Motor neuron (in vitro differentiated cells): ENCODE data around the gene C1R. TPM values are rescaled to one million over a fixed set of nuclear protein-coding genes. Genes with fewer than 3 reads are reported as not detected.
A peak's percentile ranks its signal among the peaks of the same experiment; 100 is the strongest.
"Not testable (repeated sequence)": the region's sequence is repeated elsewhere in the genome, so short reads cannot be mapped to it uniquely, and the experiment has no call there.

Experiments used
- ATAC-seq, 8 experiments: fragments of 200-7000 bp; cut with Tn5 transposase; replicated peaks in 6 of 8; 2 replicates each; pipeline ENCODE4 v1.8.0; 2021; ENCODE audit warnings: mild to moderate bottlenecking in 8 of 8, moderate library complexity in 8 of 8
- H3K27ac ChIP-seq, 2 donors: fragments of 250-450 bp; sonication (Bioruptor Pico); 2 replicates each; pipeline ENCODE4 v1.9.0; 2021; ENCODE audit warnings: antibody characterized with exemption in 2 of 2, mild to moderate bottlenecking in 2 of 2, moderate library complexity in 1 of 2
- H3K4me1 ChIP-seq, 2 donors: fragments of 250-450 bp; sonication (Bioruptor Pico); replicated peaks in 1 of 2; 2 replicates each; pipeline ENCODE4 v1.6.1; 2021; ENCODE audit warnings: antibody characterized with exemption in 2 of 2, mild to moderate bottlenecking in 2 of 2, moderate library complexity in 1 of 2
- H3K4me3 ChIP-seq, 5 donors: fragments of 250-450 bp; sonication (Bioruptor Pico); 2 replicates each; pipeline ENCODE4 v1.9.0; 2021; ENCODE audit warnings: antibody characterized with exemption in 5 of 5, mild to moderate bottlenecking in 5 of 5, moderate library complexity in 4 of 5
- WGBS, 10 experiments: fragments of 450-650 bp; shearing (Covaris generic); methylation state at CpG; one replicate each; pipeline ENCODE4 v1.0.0; 2022; 5-methylcytosine and 5-hydroxymethylcytosine counted together
- in situ Hi-C, 9 experiments: fragments of 400-800 bp; cut with MboI; loops; one replicate each; pipeline ENCODE4 v1.15.0; 2021; ENCODE audit warnings: low sequenced_read_pairs in 9 of 9, low pct_unique_long_range_greater_than_20kb in 2 of 9; ENCODE audit not compliant: unreplicated experiment in 9 of 9
- total RNA-seq, 8 experiments: library from RNA; unstranded; fragments of 300-600 nt; gene quantifications; 2 replicates each; pipeline versions ENCODE4 v1.2.3 to v1.2.4, GENCODE V29; 2022

C1R gene
- total RNA-seq, 8 experiments from 2014 or later, result 0.79 to 747 (median 6.4) TPM

- in situ Hi-C loops, result no loop called here
- Histone ChIP-seq H3K4me1 (no peaks in the 10 kb centered on the region), H3K4me3 (no peak overlapping the region), H3K27ac (no peak overlapping the region)
- 60 to 100% (median 90%) methylated on average over 1 to 8 of the region's 9 CpGs; no CpG with 5 or more reads in 2 of the 10 experiments for WGBS, 10 experiments
- no peak for ATAC-seq
Observed at GRCh38 chr12:7058850-7059395, 33.3 kb downstream of the C1R start.

DNA sequence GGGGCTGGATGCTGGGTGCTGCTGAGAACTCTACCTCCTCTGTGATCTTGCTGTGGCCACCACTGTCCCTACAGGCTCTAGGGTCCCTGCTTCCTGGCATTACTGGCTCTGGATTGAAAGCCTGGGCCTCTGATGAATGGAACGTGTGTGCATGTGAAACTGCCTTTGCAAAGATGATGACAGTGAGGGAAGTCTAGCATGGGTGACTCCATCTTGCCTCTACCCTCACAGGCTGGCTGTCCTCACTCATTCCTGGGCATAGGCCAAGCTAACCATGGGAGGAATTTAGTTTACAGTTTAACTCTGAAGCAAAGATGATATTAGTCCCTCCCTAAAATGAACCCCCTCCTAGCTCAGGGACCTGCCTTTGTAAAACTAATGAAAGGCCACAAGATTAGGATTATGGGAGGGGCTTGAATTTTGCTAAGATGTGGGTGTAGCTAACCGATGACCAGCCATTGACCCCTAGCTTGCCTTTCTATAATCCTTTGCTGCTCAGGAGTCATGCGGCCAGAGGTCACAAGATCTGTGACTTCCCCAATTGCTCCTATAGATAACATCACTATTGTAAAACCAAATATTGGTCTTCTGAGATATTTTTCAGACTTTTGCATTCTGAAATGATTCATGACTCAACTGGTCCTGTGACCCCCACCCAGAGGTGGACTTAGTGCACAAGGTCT, 33.9 kb downstream of the C1R start:
- peak in 2 of 8 experiments; percentile 9 to 54 for ATAC-seq
- Histone ChIP-seq H3K4me3 (no peak overlapping the region), H3K27ac (no peak overlapping the region), H3K4me1 (no peaks in the 10 kb centered on the region)
- WGBS, 10 experiments, result 17 to 81% (median 80%) methylated on average over 1 to 3 of the region's 3 CpGs; no CpG with 5 or more reads in 6 of the 10 experiments
- in situ Hi-C loops, result no loop called here

DNA sequence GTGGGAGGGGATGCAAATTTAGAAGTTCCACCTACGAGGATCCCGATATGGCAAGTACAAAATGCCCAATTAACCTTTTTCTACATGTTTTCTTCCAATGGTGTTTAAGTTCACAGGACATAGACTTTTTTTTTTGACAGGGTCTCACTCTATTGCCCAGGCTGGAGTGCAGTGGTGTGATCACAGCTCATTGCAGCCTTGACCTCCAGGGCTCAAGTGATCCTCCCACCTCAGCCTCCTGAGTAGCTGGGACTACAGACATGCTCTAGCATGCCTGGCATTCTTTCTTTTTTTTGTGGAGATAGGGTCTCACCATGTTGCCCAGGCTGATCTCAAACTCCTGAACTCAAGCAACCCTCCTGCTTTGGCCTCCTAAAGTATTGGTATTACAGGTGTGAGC, 36.5 kb downstream of the C1R start:
- in situ Hi-C loops, H3K4me1 ChIP-seq, H3K4me3 ChIP-seq, H3K27ac ChIP-seq, ATAC-seq: not testable (repeated sequence)
- whole genome bisulfite sequencing, 10 experiments, result 67 to 100% (median 96%) methylated on average over 1 to 2 of the region's 2 CpGs; no CpG with 5 or more reads in 4 of the 10 experiments

GRCh38 chr12:7054925-7055324, 37.3 kb downstream of the C1R start:
- Histone ChIP-seq H3K27ac (no peak overlapping the region), H3K4me3 (no peak overlapping the region), H3K4me1 (no peaks in the 10 kb centered on the region)
- ATAC-seq, result no peak
- 0 to 100% (median 68%) methylated on average over 1 to 3 of the region's 4 CpGs; no CpG with 5 or more reads in 1 of the 10 experiments for WGBS, 10 experiments
- in situ Hi-C loops, result no loop called here

DNA sequence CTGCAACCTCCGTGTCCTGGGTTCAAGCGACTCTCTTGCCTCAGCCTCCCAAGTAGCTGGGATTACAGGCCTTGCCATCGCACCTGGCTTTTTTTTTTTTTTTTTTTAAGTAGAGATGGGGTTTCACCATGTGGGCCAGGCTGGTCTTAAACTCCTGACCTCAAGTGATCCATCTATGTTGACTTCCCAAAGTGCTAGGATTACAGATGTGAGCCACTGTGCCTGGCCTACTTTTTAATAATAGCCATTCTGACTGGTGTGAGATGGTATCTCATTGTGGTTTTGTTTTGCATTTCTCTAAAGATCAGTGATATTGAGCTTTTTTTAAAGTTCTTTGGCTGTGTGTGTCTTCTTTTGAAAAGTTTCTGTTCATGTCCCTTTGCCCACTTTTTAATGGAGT, 42.3 kb downstream of the C1R start:
- H3K4me1 ChIP-seq, H3K4me3 ChIP-seq, in situ Hi-C loops, H3K27ac ChIP-seq: not testable (repeated sequence)
- WGBS, 10 experiments, result 20 to 100% (median 100%) methylated on average over 1 to 2 of the region's 3 CpGs; no CpG with 5 or more reads in 3 of the 10 experiments
- ATAC-seq, result peak in 1 of 8 experiments; percentile 52

DNA sequence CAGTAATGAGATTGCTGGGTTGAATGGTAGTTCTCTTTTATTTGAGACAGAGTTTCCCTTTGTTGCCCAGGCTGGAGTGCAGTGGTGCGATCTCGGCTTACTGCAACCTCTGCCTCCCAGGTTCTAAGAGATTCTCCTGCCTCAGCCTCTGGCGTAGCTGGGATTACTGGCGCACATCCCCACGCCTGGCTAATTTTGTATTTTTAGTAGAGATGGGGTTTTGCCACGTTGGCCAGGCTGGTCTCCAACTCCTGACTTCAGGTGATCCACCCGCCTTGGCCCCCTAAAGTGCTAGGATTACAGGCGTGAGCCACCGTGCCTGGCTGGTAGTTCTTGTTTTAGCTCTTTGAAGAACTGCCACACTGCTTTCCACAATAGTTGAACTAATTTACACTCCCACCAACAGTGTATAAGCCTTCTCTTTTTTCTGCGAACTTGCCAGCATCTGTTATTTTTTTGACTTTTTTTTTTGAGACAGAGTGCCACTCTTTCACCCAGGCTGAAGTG, 42.7 kb downstream of the C1R start:
- H3K27ac ChIP-seq, ATAC-seq, H3K4me1 ChIP-seq, H3K4me3 ChIP-seq, in situ Hi-C loops: not testable (repeated sequence)
- WGBS, 10 experiments, result 71 to 92% (median 88%) methylated on average over 1 to 10 of the region's 10 CpGs; no CpG with 5 or more reads in 1 of the 10 experiments

GRCh38 chr12:7047306-7047705, 44.9 kb downstream of the C1R start:
- 61 to 100% (median 82%) methylated on average over 1 to 4 of the region's 5 CpGs; no CpG with 5 or more reads in 2 of the 10 experiments for WGBS, 10 experiments
- H3K4me3 ChIP-seq, result no peak overlapping the region
- H3K4me1 ChIP-seq, result no peaks in the 10 kb centered on the region
- H3K27ac ChIP-seq, result no peak overlapping the region
- ATAC-seq, result no peak
- in situ Hi-C loops, result no loop called here

- in situ Hi-C loops, result no loop called here
- WGBS, 10 experiments, result 50 to 100% (median 78%) methylated on average over 1 to 4 of the region's 5 CpGs
- H3K27ac ChIP-seq, result no peak overlapping the region
- H3K4me1 ChIP-seq, result no peaks in the 10 kb centered on the region
- H3K4me3 ChIP-seq, result no peak overlapping the region
- ATAC-seq, result peak in 1 of 8 experiments; percentile 20
Observed at GRCh38 chr12:7046383-7047105, 45.7 kb downstream of the C1R start.

DNA sequence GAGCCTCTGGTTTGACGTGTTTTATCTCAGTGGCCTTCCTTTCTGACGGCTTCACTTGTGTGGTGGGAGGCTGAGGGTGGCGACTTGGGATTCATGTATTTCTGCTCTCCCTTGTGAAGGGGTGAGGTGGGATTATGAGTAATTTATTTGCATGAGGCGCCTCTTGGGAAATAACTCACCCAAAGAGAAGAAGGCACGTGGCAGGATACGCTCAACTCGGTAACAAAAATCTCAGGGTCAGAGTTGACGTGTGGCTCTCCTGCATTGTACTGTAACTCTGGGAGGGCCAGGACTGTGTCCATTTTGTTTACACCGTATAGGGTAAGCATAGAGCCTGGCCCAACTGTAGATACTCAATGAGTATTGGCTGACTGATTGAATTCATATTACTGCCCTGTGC, 46.3 kb downstream of the C1R start:
- in situ Hi-C loops, result no loop called here
- Histone ChIP-seq H3K4me3 (no peak overlapping the region), H3K4me1 (no peaks in the 10 kb centered on the region), H3K27ac (no peak overlapping the region)
- 70 to 94% (median 89%) methylated on average over 1 to 8 of the region's 9 CpGs; no CpG with 5 or more reads in 1 of the 10 experiments for WGBS, 10 experiments
- no peak for ATAC-seq

- WGBS, 10 experiments, result 0 to 87% (median 49%) methylated on average over 1 to 6 of the region's 6 CpGs
- H3K4me3 ChIP-seq, result no peak overlapping the region
- no peaks in the 10 kb centered on the region for H3K4me1 ChIP-seq
- peak in 3 of 8 experiments; percentile 72 to 90 (median 79) for ATAC-seq
- in situ Hi-C loops, result no loop called here
- no peak overlapping the region for H3K27ac ChIP-seq
Observed at GRCh38 chr12:7042842-7043241, 49.4 kb downstream of the C1R start.

GRCh38 chr12:7039403-7039802, 52.8 kb downstream of the C1R start:
- in situ Hi-C loops, result no loop called here
- no peak overlapping the region for H3K27ac ChIP-seq
- H3K4me1 ChIP-seq, result no peaks in the 10 kb centered on the region
- peak in 1 of 8 experiments; percentile 22 for ATAC-seq
- 37 to 94% (median 84%) methylated on average over 1 to 9 of the region's 10 CpGs for WGBS, 10 experiments
- no peak overlapping the region for H3K4me3 ChIP-seq

DNA sequence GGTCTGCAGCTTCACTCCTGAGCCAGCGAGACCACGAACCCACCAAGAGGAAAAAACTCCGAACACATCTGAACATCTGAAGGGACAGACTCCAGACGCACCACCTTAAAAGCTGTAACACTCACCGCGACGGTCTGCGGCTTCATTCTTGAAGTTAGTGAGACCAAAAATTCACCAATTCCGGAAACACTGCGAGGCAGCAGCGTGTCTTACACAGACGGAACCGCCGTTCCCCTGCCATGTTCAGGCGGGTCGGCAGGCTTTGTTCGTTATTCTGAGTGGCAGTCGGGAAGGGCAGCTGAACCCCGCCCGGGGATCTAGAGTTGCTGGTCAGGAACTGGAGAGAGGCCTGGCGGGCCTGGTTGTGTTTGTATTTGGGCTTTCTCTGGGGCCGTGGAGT, 53.7 kb downstream of the C1R start:
- 83 to 100% (median 93%) methylated on average over 4 to 13 of the region's 22 CpGs; no CpG with 5 or more reads in 2 of the 10 experiments for WGBS, 10 experiments
- Histone ChIP-seq H3K27ac (no peak overlapping the region), H3K4me1 (no peaks in the 10 kb centered on the region), H3K4me3 (no peak overlapping the region)
- in situ Hi-C loops, result no loop called here
- ATAC-seq, result no peak

GRCh38 chr12:7037411-7037810, 54.8 kb downstream of the C1R start:
- in situ Hi-C loops, H3K4me3 ChIP-seq, ATAC-seq, H3K4me1 ChIP-seq, H3K27ac ChIP-seq: not testable (repeated sequence)
- WGBS, 10 experiments, result 100% methylated on average over 4 of the region's 32 CpGs; no CpG with 5 or more reads in 9 of the 10 experiments
